DMS114 treated with DMSO at 0.1 percent for 48 hours (cell line): Measurements from ENCODE around the gene NLGN2.

Experiments
- DNase-seq: peaks from one replicate; lab custom pipeline; 2025; ENCODE audit not compliant: unreplicated experiment; lab: John Stamatoyannopoulos, UW

Gene NLGN2

GRCh38 chr17:7413346-7413985 lies 5.8 kb downstream of the NLGN2 start:
- DNase-seq: no peak

GRCh38 chr17:7414837-7415236 lies 7.2 kb downstream of the NLGN2 start:
- no peak for DNase-seq

- DNase-seq: no peak
Observed at GRCh38 chr17:7415784-7416183, 8.1 kb downstream of the NLGN2 start.

- no peak for DNase-seq
Observed at GRCh38 chr17:7416323-7416722, 8.7 kb downstream of the NLGN2 start.

- no peak for DNase-seq
Observed at GRCh38 chr17:7417056-7417655, 9.5 kb downstream of the NLGN2 start.

GRCh38 chr17:7418472-7419152 lies 11.0 kb downstream of the NLGN2 start:
- no peak for DNase-seq

GRCh38 chr17:7419819-7420610 lies 12.4 kb downstream of the NLGN2 start, which contains the start of gene SPEM1:
Gene SPEM1, plus strand, starts transcription at chr17:7420324. Its CDS starts 61 bp downstream, at chr17:7420385.
- DNase-seq: no peak

- DNase-seq: no peak
Observed at GRCh38 chr17:7421186-7421585, 13.5 kb downstream of the NLGN2 start.

GRCh38 chr17:7423679-7424078 lies 16.0 kb downstream of the NLGN2 start:
- DNase-seq: no peak

- no peak for DNase-seq
Observed at GRCh38 chr17:7425316-7425715, 17.7 kb downstream of the NLGN2 start, which contains the start of gene SPEM2. Gene SPEM2, plus strand, starts transcription at chr17:7425616. Its CDS starts 73 bp downstream, at chr17:7425689.

GRCh38 chr17:7425756-7426155 lies 18.1 kb downstream of the NLGN2 start:
- no peak for DNase-seq

GRCh38 chr17:7426203-7426863 lies 18.7 kb downstream of the NLGN2 start:
- DNase-seq: no peak

GRCh38 chr17:7426896-7427489 lies 19.3 kb downstream of the NLGN2 start:
- DNase-seq: no peak

GRCh38 chr17:7427549-7427948 lies 19.9 kb downstream of the NLGN2 start:
- no peak for DNase-seq

GRCh38 chr17:7428557-7428956 lies 20.9 kb downstream of the NLGN2 start, which contains the start of gene SPEM3:
Gene SPEM3, plus strand, starts transcription at chr17:7428857. Its CDS starts 46 bp downstream, at chr17:7428903.
- no peak for DNase-seq

GRCh38 chr17:7429722-7430121 lies 22.1 kb downstream of the NLGN2 start:
- no peak for DNase-seq

- DNase-seq: no peak
Observed at GRCh38 chr17:7431231-7431630, 23.6 kb downstream of the NLGN2 start.

GRCh38 chr17:7432296-7432695 lies 24.7 kb downstream of the NLGN2 start:
- no peak for DNase-seq

GRCh38 chr17:7435676-7436555 lies 28.3 kb downstream of the NLGN2 start:
- no peak for DNase-seq
